ENCODE measurements around the gene ABCC1. TPM values are rescaled to one million over a fixed set of nuclear protein-coding genes. Genes with fewer than 3 reads are reported as not detected.

The ABCC1 gene
- total and polyA plus RNA-seq, 2 of the 8 experiments (the other 6 are each of a cell fraction or from before 2014, with no cell fraction given): 42.6 to 66.8 TPM

- H3K14ac ChIP-seq (ENCODE audit: insufficient read length): no peak overlapping the region
- no peak overlapping the region for H3K4me2 ChIP-seq (ENCODE audit: insufficient read depth in 1 of 2, low read depth in 2 of 2, low read length in 2 of 2)
- no peak overlapping the region for H4K8ac ChIP-seq (ENCODE audit: extremely low read depth, insufficient read depth, low read length)
- DNase-seq (ENCODE audit: low read depth in 1 of 2, low spot score in 2 of 2) (no peak), FAIRE-seq (no peak)
- no peaks in the 10 kb centered on the region for H3K23me2 ChIP-seq (ENCODE audit: low read depth, low read length)
- no peak overlapping the region for H3K4ac ChIP-seq (replicated peaks; ENCODE audit: insufficient read length, low read depth, low read length)
- peaks cover 4 to 40% (median 21%) of the 10 kb centered on the region in 4 experiments; a peak in 7 of 8 replicates for H3K36me3 ChIP-seq (ENCODE audit: control insufficient read depth in 2 of 4, insufficient read depth in 4 of 4, low read length in 3 of 4)
- CTCF ChIA-PET (ENCODE audit: partially characterized antibody): interaction anchor here (0.7 to 1.3 kb wide), 3 partner anchors 8 to 145 kb away, joined by 3 to 5 read pairs (median 3); no protein-coding TSS in a partner anchor
- TF ChIP-seq CHD2 (IDR thresholded peaks at IDR 0.05; ENCODE audit: low read length): no peak
- H2BK15ac ChIP-seq (ENCODE audit: low read length): no peak overlapping the region
- H4K20me1 ChIP-seq (replicated peaks in 1 of 2; ENCODE audit: control insufficient read depth in 1 of 2, insufficient read depth in 2 of 2, low read length in 2 of 2): peaks cover 10 to 11% of the 10 kb centered on the region in 2 experiments
- 89% methylated on average over 4 of the region's 4 CpGs; no CpG with 5 or more reads in 1 of the 2 experiments for WGBS, 2 experiments (ENCODE audit: extremely low coverage in 1 of 2, insufficient coverage in 1 of 2, insufficient read length in 1 of 2, insufficient replicate concordance in 2 of 2, low coverage in 1 of 2, low lambda C conversion rate in 2 of 2, missing lambda C conversion rate in 1 of 2)
- H3K9me3 ChIP-seq (ENCODE audit: insufficient read depth in 2 of 2, low read depth in 1 of 2, low read length in 1 of 2): no peaks in the 10 kb centered on the region
- POLR2A ChIA-PET (ENCODE audit: partially characterized antibody): interaction anchor here (1.2 kb wide), 1 partner anchor 12 kb away, joined by 3 read pairs; no protein-coding TSS in a partner anchor
- no peak overlapping the region; the same call in 1 of the 2 replicates for H2BK5ac ChIP-seq (ENCODE audit: low read depth, low read length)
- no peaks in the 10 kb centered on the region for H3K4me1 ChIP-seq (replicated peaks in 1 of 4; ENCODE audit: control insufficient read depth in 3 of 4, insufficient read depth in 4 of 4, low read length in 3 of 4)
- no peak overlapping the region for H2AFZ ChIP-seq (ENCODE audit: low read length)
- H4K91ac ChIP-seq (replicated peaks; ENCODE audit: insufficient read length, low read length): no peak overlapping the region
- no peak overlapping the region for H4K5ac ChIP-seq (ENCODE audit: insufficient read length, low read depth, low read length)
- no peak overlapping the region for H2AK5ac ChIP-seq (ENCODE audit: low read depth, low read length)
- H2BK120ac ChIP-seq (replicated peaks; ENCODE audit: low read depth, low read length): no peak overlapping the region
- peaks cover 2% of the 10 kb centered on the region; the same call in 1 of the 2 replicates for H3K79me1 ChIP-seq (ENCODE audit: low read depth, low read length)
- no peak overlapping the region for H3K27ac ChIP-seq (ENCODE audit: low read depth, low read length)
- no peaks in the 10 kb centered on the region for H3K27me3 ChIP-seq (replicated peaks in 1 of 4; ENCODE audit: control insufficient read depth in 3 of 4, extremely low read depth in 1 of 4, insufficient read depth in 3 of 4, low read length in 3 of 4)
- no peak overlapping the region for H2BK20ac ChIP-seq (ENCODE audit: low read length)
- no peak overlapping the region for H3K23ac ChIP-seq (ENCODE audit: insufficient read length)
- no peak overlapping the region for H3K18ac ChIP-seq (ENCODE audit: extremely low read depth, low read length)
- no peak overlapping the region for H3K56ac ChIP-seq (replicated peaks; ENCODE audit: insufficient read length, low read depth, low read length)
- H3K79me2 ChIP-seq (ENCODE audit: control insufficient read depth in 1 of 2, insufficient read depth in 2 of 2, low read length in 2 of 2): peaks cover 0 to 6% of the 10 kb centered on the region in 2 experiments; a peak in 1 of 4 replicates
- H3K9ac ChIP-seq (replicated peaks in 1 of 4; ENCODE audit: extremely low read depth in 1 of 4, low read depth in 3 of 4, low read length in 3 of 4): no peak overlapping the region
- H3K4me3 ChIP-seq (ENCODE audit: extremely low read depth in 1 of 4, insufficient read depth in 2 of 4, low read depth in 3 of 4, low read length in 4 of 4): no peak overlapping the region
- H2BK12ac ChIP-seq (ENCODE audit: low read depth, low read length): no peak overlapping the region
Measured at GRCh38 chr16:16019488-16019887, 70.1 kb downstream of the ABCC1 start.
